GM12878 (cell line): ENCODE measurements around the gene AUNIP. TPM values are rescaled to one million over a fixed set of nuclear protein-coding genes. Genes with fewer than 3 reads are reported as not detected.
A peak's percentile ranks its signal among the peaks of the same experiment; 100 is the strongest.

Source experiments
- ATAC-seq: fragments of 200-7000 bp; cut with Tn5 transposase; 3 replicates; pipeline ENCODE4 v1.9.1; 2020; ENCODE audit warnings: mild to moderate bottlenecking, moderate library complexity
- BruUV-seq: library from RNA; stranded (reverse); fragments of 400-500 nt; replicated peaks from 2 replicates; lab custom pipeline; 2021; lab: Mats Ljungman, UMichigan
- CTCF ChIA-PET: fragments of 300-600 bp; sonication (Branson Sonifier 250); formaldehyde crosslinking; extraction: SDS; loops from one replicate; lab custom pipeline; 2021; ENCODE audit warnings: inconsistent platforms; lab: Yijun Ruan, JAX
- POLR2A ChIA-PET: fragments of 350-600 bp; formaldehyde crosslinking; extraction: SDS; loops from one replicate; lab custom pipeline; 2021; ENCODE audit warnings: inconsistent platforms; lab: Charles Lee
- RAD21 ChIA-PET: fragments of 300-600 bp; sonication (Branson Sonifier 250); formaldehyde crosslinking; loops from one replicate; lab custom pipeline; 2023; ENCODE audit warnings: antibody characterized with exemption; ENCODE audit not compliant: unreplicated experiment; lab: Charles Lee
- SMC1A ChIA-PET: fragments of 300-600 bp; sonication (Branson Sonifier 250); formaldehyde crosslinking; loops from one replicate; lab custom pipeline; 2023; ENCODE audit not compliant: unreplicated experiment, uncharacterized antibody; lab: Charles Lee
- DNase-seq: peaks from one replicate; pipeline ENCODE4 v3.0.0-alpha.2; 2011; ENCODE audit warnings: low read depth, low spot score
- FAIRE-seq: peaks from 3 replicates; lab custom pipeline; 2011; peaks lifted over from hg19 to GRCh38; lab: Jason Lieb, UNC
- H2AFZ ChIP-seq: 2 replicates; pipeline ENCODE4 v1.6.0; 2011; ENCODE audit warnings: low read depth, low read length, control low read depth; ENCODE audit not compliant: control insufficient read depth
- H3K27ac ChIP-seq: 2 replicates; pipeline ENCODE4 v1.5.1; 2011; ENCODE audit warnings: control low read depth; ENCODE audit not compliant: control insufficient read depth, insufficient read depth
- H3K27me3 ChIP-seq, 2 experiments: replicated peaks in 1 of 2; 2 replicates each; pipeline versions ENCODE4 v1.6.0 to v1.6.1; 2011; ENCODE audit warnings: low read length in 1 of 2; ENCODE audit not compliant: control insufficient read depth in 2 of 2, insufficient read depth in 2 of 2
- H3K36me3 ChIP-seq, 2 experiments: 2 replicates each; pipeline ENCODE4 v1.5.1; 2011; ENCODE audit warnings: low read length in 1 of 2; ENCODE audit not compliant: control insufficient read depth in 2 of 2, insufficient read depth in 2 of 2
- H3K4me1 ChIP-seq: 2 replicates; pipeline ENCODE4 v1.6.1; 2011; ENCODE audit warnings: mild to moderate bottlenecking, low read length, moderate library complexity, mixed read lengths; ENCODE audit not compliant: control insufficient read depth, insufficient read depth
- H3K4me2 ChIP-seq: 2 replicates; pipeline ENCODE4 v1.6.0; 2011; ENCODE audit warnings: control low read depth; ENCODE audit not compliant: control insufficient read depth, insufficient read depth
- H3K4me3 ChIP-seq: fragments of 200-600 bp; sonication (generic); 2 replicates; pipeline ENCODE4 v1.5.1; 2016
- H3K79me2 ChIP-seq: 2 replicates; pipeline ENCODE4 v1.6.0; 2011; ENCODE audit warnings: low read length; ENCODE audit not compliant: control insufficient read depth, insufficient read depth
- H3K9ac ChIP-seq: 2 replicates; pipeline ENCODE4 v1.8.0; 2011; ENCODE audit warnings: low read length, control low read depth, mixed read lengths; ENCODE audit not compliant: control insufficient read depth, insufficient read depth
- H3K9me3 ChIP-seq: replicated peaks from 3 replicates; pipeline ENCODE4 v1.5.1; 2011; ENCODE audit warnings: mild to moderate bottlenecking, low read length; ENCODE audit not compliant: control insufficient read depth, insufficient read depth
- H4K20me1 ChIP-seq: 2 replicates; pipeline ENCODE4 v1.6.0; 2011; ENCODE audit not compliant: control insufficient read depth, insufficient read depth
- BHLHE40 ChIP-seq, 2 experiments: fragments of 450-650 bp in 1 of 2; IDR thresholded peaks; 2 replicates each; pipeline ENCODE4 v1.6.1; 2011 to 2017; ENCODE audit warnings: low read depth in 2 of 2, borderline replicate concordance in 1 of 2, improper control_type of control experiment in 1 of 2, low read length in 1 of 2, mild to moderate bottlenecking in 1 of 2
- CBX3 ChIP-seq: fragments of 200-600 bp; sonication (generic); IDR thresholded peaks from 2 replicates; pipeline ENCODE4 v1.6.1; 2016; ENCODE audit warnings: low read depth, borderline replicate concordance
- CBX5 ChIP-seq: sonication (generic); IDR thresholded peaks from 2 replicates; pipeline ENCODE4 v1.6.1; 2016; ENCODE audit warnings: low read depth, moderate library complexity, mild to moderate bottlenecking, inconsistent platforms
- CHD4 ChIP-seq: fragments of 200-600 bp; sonication (generic); IDR thresholded peaks from 2 replicates; pipeline ENCODE4 v1.6.1; 2016; ENCODE audit warnings: mild to moderate bottlenecking
- ETV6 ChIP-seq, 2 experiments: fragments of 450-650 bp in 1 of 2; IDR thresholded peaks in 1 of 2; conservative IDR thresholded peaks in 1 of 2; 2 replicates each; pipeline ENCODE4 v1.6.1; 2014; ENCODE audit warnings: antibody characterized with exemption in 1 of 2, borderline replicate concordance in 1 of 2, low read depth in 1 of 2, mild to moderate bottlenecking in 1 of 2, moderate library complexity in 1 of 2
- IKZF1 ChIP-seq: fragments of 450-650 bp; conservative IDR thresholded peaks from 2 replicates; pipeline ENCODE4 v1.6.1; 2017; ENCODE audit warnings: antibody characterized with exemption, mild to moderate bottlenecking
- KDM1A ChIP-seq: fragments of 200-600 bp; sonication (generic); IDR thresholded peaks from 2 replicates; pipeline ENCODE4 v1.6.1; 2016; ENCODE audit warnings: borderline replicate concordance
- LARP7 ChIP-seq: fragments of 450-650 bp; IDR thresholded peaks from 2 replicates; pipeline ENCODE4 v1.6.1; 2017; ENCODE audit warnings: mild to moderate bottlenecking
- MEF2B ChIP-seq: fragments of 450-650 bp; IDR thresholded peaks from 2 replicates; pipeline ENCODE4 v1.6.1; 2018; ENCODE audit warnings: mild to moderate bottlenecking, moderate library complexity; ENCODE audit not compliant: partially characterized antibody, poor library complexity, severe bottlenecking
- NR2F1 ChIP-seq: fragments of 450-650 bp; conservative IDR thresholded peaks from 2 replicates; pipeline ENCODE4 v1.6.1; 2017; ENCODE audit warnings: mild to moderate bottlenecking
- PAX5 ChIP-seq: IDR thresholded peaks from 2 replicates; pipeline ENCODE4 v1.6.1; 2011; ENCODE audit warnings: low read depth, low read length, borderline replicate concordance
- RAD21 ChIP-seq: IDR thresholded peaks from 2 replicates; pipeline ENCODE4 v1.6.1; 2011; ENCODE audit warnings: mild to moderate bottlenecking, low read depth, low read length, moderate library complexity; ENCODE audit not compliant: insufficient read depth
- TCF12 ChIP-seq: IDR thresholded peaks from 2 replicates; pipeline ENCODE4 v1.6.1; 2011; ENCODE audit warnings: low read depth, mild to moderate bottlenecking, low read length
- TCF7 ChIP-seq: IDR thresholded peaks from 2 replicates; pipeline ENCODE4 v1.6.1; 2014; ENCODE audit warnings: antibody characterized with exemption, borderline replicate concordance
- YY1 ChIP-seq: IDR thresholded peaks from 2 replicates; pipeline ENCODE4 v1.6.1; 2011; ENCODE audit warnings: low read depth, mild to moderate bottlenecking, low read length
- ZBTB33 ChIP-seq: fragments of 450-650 bp; IDR thresholded peaks from 2 replicates; pipeline ENCODE4 v1.6.1; 2017; ENCODE audit warnings: mild to moderate bottlenecking
- ZNF24 ChIP-seq: fragments of 450-650 bp; IDR thresholded peaks from 2 replicates; pipeline ENCODE4 v1.6.1; 2017; ENCODE audit warnings: antibody characterized with exemption, mild to moderate bottlenecking
- ZNF622 ChIP-seq: fragments of 450-650 bp; IDR thresholded peaks from 2 replicates; pipeline ENCODE4 v1.6.1; 2017; ENCODE audit warnings: mild to moderate bottlenecking, inconsistent platforms
- whole genome bisulfite sequencing: methylation state at CpG from one replicate; pipeline ENCODE4 v1.1.6; 2016; ENCODE audit warnings: low lambda C conversion rate; ENCODE audit not compliant: insufficient replicate concordance, insufficient coverage; ENCODE audit errors: missing lambda C conversion rate; 5-methylcytosine and 5-hydroxymethylcytosine counted together
- in situ Hi-C: fragments of 300-500 bp; cut with MboI; formaldehyde crosslinking; loops from 9 replicates; pipeline ENCODE4 v1.14.3; 2018; ENCODE audit warnings: mixed read lengths
- intact Hi-C: fragments of 100-400 bp; cut with micrococcal nuclease; formaldehyde crosslinking; loops from one replicate; pipeline ENCODE4 v1.14.2; 2022; ENCODE audit not compliant: unreplicated experiment
- polyA plus RNA-seq, 11 experiments: library from polyadenylated mRNA; depleted of rRNA in 4 of 11; unstranded in 6 of 11; stranded (reverse) in 5 of 11; fragments of >200 nt; fragmentation: Nextera tagmentation in 4 of 11; fragmentation: Illumina TruSeq in 1 of 11; extraction: Ambion mirVana in 4 of 11; extraction: Trizol in 1 of 11; gene quantifications; 1 replicate in 1 of 11; 2 replicates in 10 of 11; pipeline versions ENCODE4 v1.2.1 to v1.2.3, GENCODE V29; 2011 to 2016; ENCODE audit warnings: inconsistent platforms in 2 of 11, missing spikeins in 2 of 11, low read depth in 1 of 11
- total RNA-seq, 4 experiments: library from RNA; depleted of rRNA in 3 of 4; stranded (reverse); fragments of >200 nt in 3 of 4; fragmentation: Illumina TruSeq in 1 of 4; extraction: Trizol in 1 of 4; gene quantifications; 2 replicates each; pipeline versions ENCODE4 v1.2.1 to v1.2.3, GENCODE V29; 2013 to 2021
- TF ChIP-seq, protein P1 (sequence below): IDR thresholded peaks from 2 replicates; pipeline ENCODE4 v1.6.1; 2011; ENCODE audit warnings: mild to moderate bottlenecking, low read depth, low read length, moderate library complexity; ENCODE audit not compliant: insufficient replicate concordance
- TF ChIP-seq, protein P2 (sequence below): fragments of 450-650 bp; IDR thresholded peaks from 2 replicates; pipeline ENCODE4 v1.6.1; 2017; ENCODE audit warnings: low read depth, mild to moderate bottlenecking, moderate library complexity

AUNIP gene
- total and polyA plus RNA-seq, 10 of the 15 experiments (the other 5 are each of a cell fraction or from before 2014, with no cell fraction given) = 3.9 to 20.0 (median 12.7) TPM

DNA sequence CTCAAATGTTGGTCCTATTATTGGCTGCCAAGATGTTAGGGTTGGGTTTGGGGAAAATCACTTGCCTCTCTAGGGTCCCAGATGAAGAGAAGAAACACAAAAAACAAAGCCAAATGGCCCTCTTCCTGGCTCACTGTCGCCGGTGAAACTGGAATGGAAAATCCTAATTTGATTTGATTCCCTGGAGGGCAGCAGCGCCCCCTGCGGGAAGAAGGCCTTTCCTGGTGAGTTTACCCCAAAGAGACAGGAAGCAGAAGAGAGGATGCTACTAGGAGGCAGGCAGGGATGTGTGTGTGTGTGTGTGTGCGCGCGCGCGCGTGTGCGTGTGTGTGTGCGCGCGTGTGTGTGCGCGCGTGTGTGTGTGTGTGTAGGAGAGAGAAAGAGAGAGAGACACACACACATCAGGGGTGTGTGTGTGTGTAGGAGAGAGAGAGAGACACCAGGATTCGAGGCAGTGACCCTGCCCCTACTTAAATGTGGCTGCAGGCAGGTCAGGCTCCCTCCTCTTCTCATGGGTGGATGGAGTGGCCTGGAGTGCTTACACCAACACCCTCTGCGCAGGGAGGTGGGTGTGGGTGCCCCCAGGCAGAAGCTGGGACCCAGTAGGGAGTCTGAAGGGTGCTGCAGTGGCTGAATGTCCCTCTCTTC is 62.3 kb downstream of the AUNIP start:
- H3K36me3 ChIP-seq = no peaks in the 10 kb centered on the region
- H3K27me3 ChIP-seq = no peaks in the 10 kb centered on the region; a peak in 1 of 4 replicates
- H3K9me3 ChIP-seq = no peaks in the 10 kb centered on the region; the same call in 2 of the 3 replicates
- no peak overlapping the region for H3K4me3 ChIP-seq
- SMC1A ChIA-PET = interaction anchor here (1.2 to 2.4 kb wide), 4 partner anchors 10 to 188 kb away, joined by 3 to 13 read pairs (median 6); no protein-coding TSS in a partner anchor
- H3K4me1 ChIP-seq = peaks cover 2% of the 10 kb centered on the region
- no peaks in the 10 kb centered on the region for H3K79me2 ChIP-seq
- in situ Hi-C loops (loop anchor here (5.0 kb wide), 1 partner anchor 185 kb away; no protein-coding TSS in a partner anchor), intact Hi-C loops (loop anchor here (2.0 to 5.0 kb wide), 2 partner anchors 186 to 295 kb away; no protein-coding TSS in a partner anchor)
- POLR2A ChIA-PET = no interaction called here
- BruUV-seq = no TSS peak
- FAIRE-seq = peak; percentile 66
- CTCF ChIA-PET = interaction anchor here (1.0 to 8.4 kb wide), 8 partner anchors 14 to 316 kb away, joined by 3 to 63 read pairs (median 4); no protein-coding TSS in a partner anchor
- no peak overlapping the region for H3K27ac ChIP-seq
- peak; percentile 70 for ATAC-seq
- no peak overlapping the region for H3K9ac ChIP-seq
- 3% methylated on average over 6 of the region's 19 CpGs for WGBS
- no peak overlapping the region for H3K4me2 ChIP-seq
- H2AFZ ChIP-seq = no peak overlapping the region
- H4K20me1 ChIP-seq = no peaks in the 10 kb centered on the region
- DNase-seq = no peak
- RAD21 ChIA-PET = no interaction called here
- no peak for TF ChIP-seq LARP7
- TF ChIP-seq ZNF24 = no peak
- TF ChIP-seq ZBTB33 = no peak
- 0 out of 4 replicates have a peak, but pooled peaks of 1 of the 2 experiments have one; percentile 23 for TF ChIP-seq BHLHE40 (IDR thresholded peaks at IDR 0.05; ENCODE audit: borderline replicate concordance in 1 of 2, low read depth in 2 of 2, low read length in 1 of 2)
- TF ChIP-seq RAD21 = peak; percentile 86
- TF ChIP-seq, protein P1, sequence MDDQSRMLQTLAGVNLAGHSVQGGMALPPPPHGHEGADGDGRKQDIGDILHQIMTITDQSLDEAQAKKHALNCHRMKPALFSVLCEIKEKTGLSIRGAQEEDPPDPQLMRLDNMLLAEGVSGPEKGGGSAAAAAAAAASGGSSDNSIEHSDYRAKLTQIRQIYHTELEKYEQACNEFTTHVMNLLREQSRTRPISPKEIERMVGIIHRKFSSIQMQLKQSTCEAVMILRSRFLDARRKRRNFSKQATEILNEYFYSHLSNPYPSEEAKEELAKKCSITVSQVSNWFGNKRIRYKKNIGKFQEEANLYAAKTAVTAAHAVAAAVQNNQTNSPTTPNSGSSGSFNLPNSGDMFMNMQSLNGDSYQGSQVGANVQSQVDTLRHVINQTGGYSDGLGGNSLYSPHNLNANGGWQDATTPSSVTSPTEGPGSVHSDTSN = no peak
- TF ChIP-seq YY1 = 0 out of 2 replicates have a peak, but pooled peaks have one; percentile 42
- TF ChIP-seq ZNF622 = no peak
- TF ChIP-seq, protein P2, sequence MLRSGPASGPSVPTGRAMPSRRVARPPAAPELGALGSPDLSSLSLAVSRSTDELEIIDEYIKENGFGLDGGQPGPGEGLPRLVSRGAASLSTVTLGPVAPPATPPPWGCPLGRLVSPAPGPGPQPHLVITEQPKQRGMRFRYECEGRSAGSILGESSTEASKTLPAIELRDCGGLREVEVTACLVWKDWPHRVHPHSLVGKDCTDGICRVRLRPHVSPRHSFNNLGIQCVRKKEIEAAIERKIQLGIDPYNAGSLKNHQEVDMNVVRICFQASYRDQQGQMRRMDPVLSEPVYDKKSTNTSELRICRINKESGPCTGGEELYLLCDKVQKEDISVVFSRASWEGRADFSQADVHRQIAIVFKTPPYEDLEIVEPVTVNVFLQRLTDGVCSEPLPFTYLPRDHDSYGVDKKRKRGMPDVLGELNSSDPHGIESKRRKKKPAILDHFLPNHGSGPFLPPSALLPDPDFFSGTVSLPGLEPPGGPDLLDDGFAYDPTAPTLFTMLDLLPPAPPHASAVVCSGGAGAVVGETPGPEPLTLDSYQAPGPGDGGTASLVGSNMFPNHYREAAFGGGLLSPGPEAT = no peak
- TF ChIP-seq TCF12 = no peak
- no peak for TF ChIP-seq KDM1A
- no peak for TF ChIP-seq CHD4
- TF ChIP-seq CBX5 = no peak
- no peak for TF ChIP-seq TCF7
- no peak for TF ChIP-seq NR2F1
- no peak for TF ChIP-seq ETV6 (conservative IDR thresholded peaks at IDR 0.05 in 1 of 2, IDR thresholded peaks at IDR 0.05 in 1 of 2; ENCODE audit: borderline replicate concordance in 1 of 2, low read depth in 1 of 2)
- TF ChIP-seq IKZF1 = peak; percentile 34; the same call in 1 of the 2 replicates
- no peak for TF ChIP-seq CBX3
- no peak for TF ChIP-seq PAX5
- peak; percentile 67 for TF ChIP-seq MEF2B
